GM12872 (cell line): ENCODE measurements around the gene PPARG.

Experiments used
- CTCF ChIP-seq: IDR thresholded peaks from 3 replicates; pipeline ENCODE4 v1.5.1; 2011; ENCODE audit warnings: low read depth, mild to moderate bottlenecking, low read length, moderate library complexity; ENCODE audit not compliant: insufficient read depth

The PPARG gene

DNA sequence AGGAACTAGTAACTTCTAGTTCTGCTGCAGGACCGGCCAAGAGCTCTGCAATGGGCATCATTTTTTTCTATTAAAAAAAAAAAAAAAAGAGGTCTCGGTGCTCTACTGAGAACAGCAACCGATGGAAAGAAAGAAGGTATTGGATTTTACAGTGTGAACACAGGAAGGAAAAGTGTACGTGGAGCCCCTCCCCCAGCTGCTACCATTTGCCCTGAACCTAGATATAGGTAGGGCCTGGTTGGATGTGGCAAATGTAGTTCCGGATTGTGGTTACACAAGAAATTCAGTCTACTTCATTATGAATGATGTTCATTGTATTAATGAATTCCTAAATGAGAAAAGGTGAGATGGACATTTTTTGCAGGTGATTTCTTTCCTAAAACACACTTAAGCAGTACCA, 17.9 kb upstream of the PPARG start:
- TF ChIP-seq CTCF = no peak

GRCh38 chr3:12273045-12273695, 15.7 kb upstream of the PPARG start:
- TF ChIP-seq CTCF = no peak

DNA sequence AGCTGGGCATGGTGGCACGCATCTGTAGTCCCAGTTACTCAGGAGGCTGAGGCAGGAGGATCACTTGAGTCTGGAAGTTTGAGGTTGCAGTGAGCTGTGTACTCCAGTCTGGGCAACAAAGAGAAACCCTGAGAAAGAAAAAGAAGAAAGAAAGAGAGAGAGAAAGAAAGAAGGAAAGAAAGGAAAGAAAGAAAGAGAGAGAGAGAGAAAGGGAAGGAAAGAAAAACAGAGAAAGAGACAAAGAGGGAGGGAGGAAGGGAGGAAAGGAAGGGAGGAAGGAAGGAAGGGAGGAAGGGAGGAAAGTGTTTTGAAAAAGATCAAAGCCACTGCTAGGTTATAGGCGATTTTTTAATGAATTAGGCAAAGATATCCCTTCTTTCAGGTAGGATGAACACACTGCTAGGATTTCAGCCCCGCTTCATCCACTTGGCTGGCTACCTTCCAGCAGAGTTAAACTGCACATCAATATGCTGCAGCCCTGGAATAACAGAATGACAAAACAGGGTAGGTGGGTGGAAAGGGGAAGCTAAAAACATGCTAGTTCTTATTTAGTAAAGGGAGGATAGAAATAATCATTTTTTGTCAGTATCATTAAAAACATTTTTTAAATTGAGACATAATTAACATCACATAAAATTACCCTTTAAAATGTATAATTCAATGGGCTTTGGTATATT, 12.8 kb upstream of the PPARG start:
- TF ChIP-seq CTCF = no peak

DNA sequence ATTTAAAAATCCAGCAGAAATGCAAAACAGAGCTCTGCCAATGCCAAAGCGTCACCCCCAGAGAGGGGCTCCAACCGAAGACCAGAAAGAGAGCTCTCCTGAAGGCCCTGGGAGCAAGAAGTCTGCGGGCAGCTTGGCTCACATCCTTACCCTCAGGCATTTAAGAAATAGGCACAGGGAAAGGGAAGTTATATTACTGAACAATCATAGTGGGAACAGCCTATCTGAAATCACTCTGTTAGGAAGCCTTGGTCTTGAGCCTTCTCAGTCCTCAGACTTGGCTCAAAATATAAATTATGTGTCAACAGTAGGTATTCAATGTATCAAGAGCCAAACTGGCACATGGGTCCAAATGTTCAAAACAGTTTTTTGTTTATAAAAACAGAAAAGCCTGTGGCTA, 10.3 kb upstream of the PPARG start:
- no peak for TF ChIP-seq CTCF

DNA sequence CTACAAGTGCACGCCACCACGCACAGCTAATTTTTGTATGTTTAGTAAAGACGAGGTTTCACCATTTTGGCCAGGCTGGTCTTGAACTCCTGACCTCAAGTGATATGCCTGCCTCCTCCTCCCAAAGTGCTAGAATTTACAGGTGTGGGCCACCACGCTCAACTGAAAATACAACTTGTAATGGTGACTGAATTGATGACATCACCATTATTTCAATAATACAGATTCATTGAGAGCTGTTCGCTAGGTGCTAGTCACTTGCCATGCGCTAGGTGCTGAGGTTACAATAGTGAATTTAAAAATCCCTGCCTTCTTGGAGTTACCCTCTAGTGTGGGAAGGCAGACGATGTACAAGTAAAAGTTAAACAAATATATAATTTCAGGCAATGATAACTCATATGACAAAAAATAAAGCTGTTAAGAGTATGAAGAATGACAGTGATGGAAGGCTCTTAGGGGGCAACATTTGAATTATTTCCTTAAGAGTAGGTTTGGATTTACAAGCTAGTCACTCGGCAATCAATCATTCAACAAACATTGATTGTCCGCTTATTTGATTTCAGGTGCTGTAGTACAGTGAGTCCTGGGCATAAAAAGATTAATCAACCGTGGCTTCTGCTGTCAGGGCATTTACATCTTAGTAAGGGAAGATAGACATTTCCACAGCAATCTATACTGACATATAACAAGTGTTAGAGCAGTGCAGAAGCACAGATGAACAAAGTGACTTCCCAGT, 9.1 kb upstream of the PPARG start:
- TF ChIP-seq CTCF = no peak

DNA sequence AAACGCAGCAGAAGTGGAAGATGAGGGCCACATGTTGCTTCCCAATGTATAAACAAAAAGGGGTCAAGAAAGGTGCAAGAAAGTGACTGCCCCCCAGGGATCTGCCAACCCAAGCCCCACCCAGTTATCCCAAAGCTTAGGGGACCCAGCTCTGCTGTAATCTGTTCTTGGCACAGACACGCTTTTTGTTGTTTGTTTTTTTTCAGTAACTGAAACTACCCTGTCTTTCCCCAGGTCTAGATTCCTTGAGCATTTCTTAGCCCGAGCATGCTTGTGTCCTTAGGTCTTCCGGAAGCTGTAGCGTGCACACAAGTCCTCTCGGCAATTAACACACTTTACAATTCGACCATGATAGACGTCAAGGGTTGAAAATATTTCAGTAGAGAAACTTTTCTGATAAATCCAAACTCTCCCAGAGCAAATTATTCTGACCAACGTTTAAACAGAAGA, 8.5 kb upstream of the PPARG start:
- TF ChIP-seq CTCF = no peak

- TF ChIP-seq CTCF = no peak
These were observed 4.3 kb upstream of the PPARG start for GRCh38 chr3:12284591-12284990.
